SIG-M5 treated with dmso at 0.1 percent for 504 hours (cell line): Measurements from ENCODE around the gene TNFRSF14.

Experiments used
- DNase-seq: peaks from one replicate; lab custom pipeline; 2025; ENCODE audit not compliant: unreplicated experiment; lab: John Stamatoyannopoulos, UW

The TNFRSF14 gene

DNA sequence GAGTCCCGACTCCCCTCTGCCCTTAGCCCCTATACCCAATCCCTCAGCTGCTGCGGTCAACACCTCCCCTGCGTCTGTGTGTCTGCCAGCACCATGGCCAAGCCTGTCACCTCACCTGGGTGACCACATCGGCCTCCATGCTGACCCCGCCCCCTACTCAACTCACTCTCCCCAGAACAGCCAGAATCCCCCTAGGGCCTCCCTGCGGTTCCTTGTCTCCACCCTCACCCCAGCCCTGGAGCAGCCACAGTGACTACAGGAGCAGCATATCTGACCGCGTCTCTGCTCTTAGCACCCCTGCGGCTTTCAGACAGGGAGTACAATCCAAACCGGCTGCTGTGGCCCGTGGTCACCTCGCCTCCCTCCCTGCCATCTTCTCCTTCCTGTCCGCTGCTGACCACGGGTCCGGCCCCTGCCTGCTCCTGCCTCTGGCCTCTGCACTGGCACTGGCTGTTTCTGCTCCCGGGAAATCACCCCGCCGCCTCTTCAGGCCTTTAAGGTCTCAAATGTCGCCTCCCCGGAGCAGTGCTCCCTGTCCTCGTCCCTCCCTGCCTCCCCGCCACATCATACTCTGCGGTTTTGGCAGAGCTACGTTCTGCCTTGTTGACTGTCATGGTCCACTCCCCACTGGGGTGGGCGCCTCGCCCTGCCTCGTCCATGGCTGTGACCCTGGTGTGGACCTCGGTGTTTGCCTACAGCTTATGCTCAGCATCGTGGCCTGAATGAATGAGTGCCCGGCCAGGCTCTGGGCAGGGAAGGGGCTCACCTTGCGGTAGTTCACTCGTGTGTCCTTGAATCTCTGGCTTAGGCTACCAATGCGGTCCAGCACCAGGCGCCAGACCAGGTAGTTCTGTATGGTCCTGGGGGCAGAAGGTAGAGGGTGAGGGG lies 41.5 kb downstream of the TNFRSF14 start:
- no peak for DNase-seq

DNA sequence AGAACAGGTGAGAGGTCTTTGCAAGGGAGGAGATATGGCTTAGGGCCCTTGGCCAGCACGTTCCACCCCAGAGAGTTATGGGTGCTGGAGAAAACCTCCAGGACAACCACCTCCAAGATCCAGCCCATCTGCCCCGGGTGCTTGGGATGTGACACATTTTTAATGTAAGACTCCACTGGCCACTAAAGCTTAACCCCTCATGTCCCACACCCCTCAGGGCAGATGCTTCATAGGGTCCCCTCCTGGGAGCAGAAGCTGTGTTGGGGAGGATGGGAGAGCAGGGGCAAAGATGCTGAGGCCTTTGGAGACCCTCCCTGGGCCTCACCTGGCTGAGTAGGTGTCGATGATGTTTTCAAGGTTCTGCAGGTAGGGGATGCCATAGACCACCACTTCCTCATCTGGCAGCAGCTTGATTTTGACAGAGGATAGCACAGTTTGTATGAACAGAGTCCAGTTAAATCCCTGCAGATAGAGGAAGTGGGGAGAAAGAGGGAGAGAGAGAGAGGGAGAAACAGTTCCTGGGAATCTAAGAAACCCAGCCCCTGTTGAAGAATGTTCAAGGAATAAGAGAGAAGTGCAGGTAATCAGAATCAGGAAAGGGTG lies 42.3 kb downstream of the TNFRSF14 start:
- no peak for DNase-seq

DNA sequence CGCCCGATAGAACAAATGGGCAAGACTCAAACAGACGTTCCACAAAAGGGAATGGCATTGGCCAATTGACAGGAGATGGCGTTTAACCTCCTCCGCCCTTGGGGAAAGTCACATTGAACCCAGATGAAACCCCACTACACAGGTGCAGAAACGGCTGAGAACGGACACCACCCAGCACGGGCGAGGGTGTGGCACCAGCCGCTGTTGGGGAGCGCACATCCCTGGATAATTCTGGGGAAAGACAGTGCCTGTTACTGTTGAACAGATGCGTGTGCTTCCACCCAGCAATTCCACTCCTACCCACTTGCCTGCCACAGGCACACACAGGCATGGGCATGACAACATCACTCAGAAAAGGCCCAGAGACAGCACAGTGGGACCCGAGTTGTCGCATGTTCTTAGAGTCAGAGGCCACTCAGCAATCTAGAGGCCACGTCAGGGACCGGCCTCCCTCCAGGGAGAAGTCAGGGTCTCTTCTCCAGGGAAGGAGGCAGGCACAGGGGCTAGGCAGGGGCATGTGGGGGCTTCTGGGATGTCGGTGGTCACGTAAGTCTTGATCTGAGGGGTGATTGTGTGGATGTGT lies 45.6 kb downstream of the TNFRSF14 start:
- no peak for DNase-seq

DNA sequence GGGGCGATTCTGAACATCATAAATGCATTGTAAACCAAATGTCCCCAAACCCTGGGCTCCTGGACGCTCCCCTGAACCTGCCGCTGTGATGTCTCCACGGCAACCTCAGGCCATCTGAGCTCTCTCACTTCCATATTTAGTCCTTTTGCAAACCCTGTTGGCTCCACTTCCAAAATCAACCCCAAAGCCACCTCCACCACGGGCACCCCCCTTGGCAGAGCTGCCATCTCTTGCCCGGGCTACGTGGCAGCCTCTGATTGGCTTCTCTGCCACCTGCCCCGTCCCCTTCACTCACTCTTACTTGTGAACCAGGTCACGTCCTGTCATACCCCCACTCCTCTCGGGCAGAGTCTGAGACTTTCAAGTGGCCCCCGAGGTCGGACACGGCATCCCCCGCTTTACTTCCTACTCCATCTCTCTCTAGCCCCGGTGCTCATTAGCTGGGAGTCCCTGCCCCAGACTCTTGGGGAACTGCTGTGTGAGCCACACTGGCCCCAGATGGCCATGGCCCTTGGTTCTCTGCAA lies 46.2 kb downstream of the TNFRSF14 start:
- no peak for DNase-seq

DNA sequence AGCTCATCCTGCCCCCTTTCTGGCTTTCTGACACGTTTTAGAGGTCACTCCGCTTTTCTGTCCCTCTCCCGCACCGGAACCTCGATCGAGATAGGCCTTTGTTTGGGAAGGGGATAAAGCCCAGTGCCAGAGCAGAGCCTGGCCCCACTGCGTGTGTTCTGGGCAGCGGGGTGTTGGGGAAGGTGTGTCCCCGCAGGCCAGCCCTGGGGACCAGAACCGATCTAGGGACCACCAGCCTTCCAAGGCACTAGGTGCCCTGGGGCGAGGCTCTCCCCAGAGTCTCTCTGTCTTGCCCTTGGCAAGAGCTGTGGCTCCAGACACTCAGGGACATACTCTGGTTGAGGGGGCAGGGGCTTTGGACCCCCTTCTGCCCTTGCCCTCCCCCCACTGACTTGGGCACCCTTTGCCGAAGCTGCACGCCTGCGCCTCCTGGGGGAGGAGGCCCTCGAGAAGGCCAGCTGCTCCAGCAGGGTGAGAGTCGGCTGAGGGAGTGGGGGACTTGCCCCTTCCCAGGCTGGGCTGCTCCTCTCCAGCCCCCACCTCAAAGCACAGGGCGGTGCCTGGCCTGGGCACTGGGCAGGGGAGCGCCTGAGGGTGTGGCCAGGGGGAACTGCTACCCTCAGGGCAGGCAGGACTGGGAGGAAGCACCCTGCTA lies 46.8 kb downstream of the TNFRSF14 start:
- no peak for DNase-seq

DNA sequence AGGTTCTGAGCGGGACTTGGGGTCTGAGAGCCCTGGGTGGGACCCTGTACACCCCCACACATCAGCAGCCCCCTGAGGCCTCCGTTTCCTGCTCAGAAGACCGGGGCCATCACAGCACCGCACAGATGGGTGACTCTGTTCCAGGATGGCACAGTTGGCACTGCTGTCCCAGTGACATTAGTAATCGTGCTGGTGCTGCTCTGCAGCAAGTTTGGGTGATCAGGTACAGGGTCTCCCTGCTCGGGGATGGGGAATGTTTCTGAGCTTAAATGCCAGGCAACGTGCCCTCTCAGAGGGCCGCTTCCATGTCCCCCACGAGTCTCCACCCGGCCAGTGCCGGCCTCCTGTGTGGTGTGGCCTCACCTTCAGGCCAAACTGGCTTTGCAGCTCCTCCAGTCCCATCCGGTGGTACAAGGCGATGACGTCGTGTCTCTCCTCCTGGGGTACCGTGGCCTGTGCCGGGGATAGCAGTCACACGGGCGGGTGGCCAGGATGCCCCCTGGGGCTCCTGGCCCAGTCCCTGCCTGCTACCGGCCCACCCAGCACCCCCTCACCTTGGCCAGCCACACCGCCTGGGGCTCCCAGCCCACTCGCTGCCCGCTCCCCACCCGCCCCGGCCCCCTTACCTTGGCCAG lies 47.5 kb downstream of the TNFRSF14 start:
- DNase-seq = no peak

DNA sequence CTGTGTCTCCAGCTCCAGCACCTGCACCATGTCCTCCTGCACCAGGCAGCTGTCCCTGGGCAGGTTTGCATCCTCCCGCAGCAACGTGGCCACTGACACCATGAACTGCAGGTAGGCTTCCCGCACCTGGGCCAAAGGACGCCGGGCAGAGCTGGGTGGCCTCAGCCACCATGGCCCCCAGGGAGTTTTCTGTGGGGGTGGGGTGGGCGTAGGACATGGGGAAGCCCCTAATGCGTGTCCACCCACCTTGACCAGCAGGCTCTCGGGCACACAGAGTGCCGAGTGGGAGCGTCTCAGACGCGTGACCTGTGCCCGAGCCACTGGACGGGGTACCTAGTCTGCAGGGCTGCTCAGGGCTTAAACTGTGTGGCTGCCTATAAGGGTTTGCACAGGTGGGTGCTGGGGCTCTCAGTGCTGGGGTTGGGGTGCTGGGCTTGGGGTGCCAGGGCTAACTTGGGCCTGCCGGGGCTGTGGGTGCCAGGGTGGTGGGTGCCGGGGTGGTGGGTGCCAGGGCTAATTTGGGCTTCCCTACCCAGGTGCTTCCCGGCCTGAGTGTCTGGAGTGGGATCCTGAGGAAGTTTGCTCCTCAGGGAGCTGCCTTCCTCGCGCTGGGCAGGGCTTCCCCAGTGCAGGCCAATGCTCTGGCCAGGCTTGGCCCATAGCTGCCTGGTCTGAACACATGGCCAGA lies 48.1 kb downstream of the TNFRSF14 start:
- DNase-seq = no peak

DNA sequence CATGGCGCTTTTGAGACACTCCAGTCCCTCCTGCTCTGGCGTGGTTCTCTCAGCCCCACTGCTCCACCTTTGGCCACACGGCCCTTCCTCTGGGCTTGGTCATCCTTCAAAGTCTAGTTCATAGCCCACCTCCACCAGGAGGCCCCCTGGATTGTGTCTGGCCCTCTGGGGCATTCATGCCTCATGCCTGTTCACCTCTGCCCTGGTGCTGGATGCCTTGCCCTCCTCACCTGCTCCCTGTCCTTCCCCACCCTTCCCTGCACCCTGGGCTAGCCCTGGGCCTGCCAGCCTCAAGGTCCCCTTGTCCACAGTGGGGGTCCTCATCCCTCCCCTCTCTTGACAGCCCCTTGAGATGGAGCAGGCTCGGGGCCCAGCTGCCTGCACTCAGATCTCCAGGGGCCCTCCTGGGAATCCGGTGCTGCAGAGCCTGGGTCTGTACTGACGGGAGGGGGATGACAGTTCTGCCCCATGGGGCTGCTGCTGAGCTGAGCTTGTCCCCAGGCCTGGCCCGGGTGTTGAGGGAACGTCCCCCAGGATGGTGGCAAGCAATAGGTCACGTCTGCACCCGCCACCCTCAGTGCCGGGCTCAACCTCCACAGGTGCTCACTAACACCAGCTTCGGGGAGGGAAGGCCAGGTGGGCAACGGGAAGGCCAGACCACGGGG lies 48.8 kb downstream of the TNFRSF14 start:
- DNase-seq = no peak

DNA sequence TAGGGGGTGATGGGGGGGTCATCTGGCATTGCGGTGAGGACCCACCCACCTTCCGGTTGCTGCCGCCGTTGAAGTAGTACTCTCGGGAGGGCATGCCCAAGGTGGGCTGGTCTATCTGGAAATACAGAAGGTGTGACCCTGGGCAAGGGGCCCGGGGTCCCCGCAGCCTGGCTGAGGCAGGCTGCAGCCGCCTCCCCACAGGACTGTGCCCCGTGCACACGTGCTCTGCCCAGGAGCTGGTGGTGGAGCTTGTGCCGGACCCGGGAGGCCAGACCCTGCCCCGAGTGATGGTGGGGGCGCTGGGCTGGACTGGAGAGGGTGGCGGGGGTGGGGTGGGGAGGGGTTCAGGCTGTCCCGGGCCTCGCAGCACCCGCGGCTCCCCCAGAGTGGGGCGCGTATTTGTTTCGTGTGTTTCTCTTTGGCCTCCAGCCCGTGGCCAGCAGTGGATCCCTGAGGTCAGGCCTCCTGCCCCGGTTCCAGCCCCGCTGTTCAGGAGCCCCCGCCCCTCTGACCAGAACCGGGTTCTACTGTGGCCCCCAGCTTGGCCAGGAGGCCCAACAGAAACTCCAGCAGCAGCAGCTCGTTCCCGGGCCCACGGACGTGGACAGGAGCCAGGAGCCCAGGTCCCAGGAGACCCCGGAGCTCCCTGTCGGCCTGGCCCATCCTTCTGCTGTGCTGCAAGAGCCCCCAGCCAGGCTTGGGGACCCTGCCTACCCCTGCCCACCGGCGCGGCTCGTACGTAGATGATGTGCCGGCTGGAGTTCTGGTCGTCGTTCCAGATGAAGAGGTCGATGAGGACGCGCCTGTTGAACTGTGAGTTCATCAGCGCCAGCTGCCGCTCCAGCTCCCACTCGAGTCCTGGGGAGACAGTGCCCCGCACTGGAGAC lies 49.6 kb downstream of the TNFRSF14 start:
- no peak for DNase-seq

DNA sequence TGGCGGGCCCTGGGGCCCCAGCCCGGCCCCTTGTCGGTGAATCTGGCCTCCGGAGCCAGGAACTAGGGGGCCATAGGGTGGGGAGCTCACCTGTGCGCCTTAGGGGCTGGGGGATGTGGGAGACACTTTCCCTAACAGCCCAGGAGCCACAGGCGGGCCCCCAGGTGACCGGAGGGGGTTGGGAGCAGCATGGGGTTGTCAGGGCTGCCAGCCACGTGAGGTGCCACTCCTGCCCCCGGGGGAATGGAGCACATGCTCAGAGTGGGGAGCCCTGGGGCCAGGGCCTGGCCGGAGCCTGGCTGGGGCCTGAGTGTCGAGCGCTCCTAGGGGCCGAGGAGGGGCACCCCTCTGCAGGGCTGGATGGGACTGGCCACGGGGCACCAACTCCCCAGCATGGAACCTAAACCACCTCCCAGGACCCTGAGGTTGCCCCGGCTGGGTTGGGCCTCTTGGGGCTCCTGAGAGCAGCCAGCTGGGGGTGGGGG lies 50.3 kb downstream of the TNFRSF14 start:
- no peak for DNase-seq

DNA sequence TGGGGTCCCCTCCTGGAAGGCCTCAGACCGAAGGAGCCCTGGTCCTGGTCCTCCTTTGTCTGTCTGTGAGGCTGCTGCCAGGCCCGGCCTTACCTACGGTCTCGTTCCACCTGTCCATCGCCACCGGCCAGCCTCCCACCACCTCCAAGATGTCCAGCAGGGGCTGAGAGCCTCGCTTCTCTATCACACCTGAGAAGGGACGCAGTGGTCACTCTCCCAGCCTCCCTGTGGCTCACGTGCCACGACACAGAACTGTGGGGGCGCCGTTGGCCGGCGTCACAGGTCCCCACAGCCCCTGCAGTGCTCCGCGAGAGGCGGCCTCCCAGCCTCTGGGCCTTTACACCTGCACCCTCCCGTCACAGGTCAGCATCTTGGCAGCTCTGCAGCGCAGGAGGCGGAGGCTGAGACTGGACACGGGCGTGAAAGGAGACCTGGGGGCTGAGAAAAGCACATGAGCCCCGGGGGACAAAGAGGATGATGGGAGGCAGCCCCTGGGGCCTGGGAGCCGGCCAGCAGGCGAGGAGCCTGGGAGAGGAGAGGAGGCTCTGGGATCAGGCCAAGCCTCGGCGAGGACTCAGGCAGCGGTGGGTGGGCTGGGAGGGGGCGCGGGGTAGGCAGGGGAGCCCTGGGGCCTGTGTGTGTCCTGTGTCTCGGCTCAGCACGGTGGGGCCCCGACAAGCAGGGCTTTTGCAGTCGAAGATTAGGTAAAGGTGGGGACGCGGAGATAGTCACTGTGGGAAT lies 50.9 kb downstream of the TNFRSF14 start:
- DNase-seq = no peak

DNA sequence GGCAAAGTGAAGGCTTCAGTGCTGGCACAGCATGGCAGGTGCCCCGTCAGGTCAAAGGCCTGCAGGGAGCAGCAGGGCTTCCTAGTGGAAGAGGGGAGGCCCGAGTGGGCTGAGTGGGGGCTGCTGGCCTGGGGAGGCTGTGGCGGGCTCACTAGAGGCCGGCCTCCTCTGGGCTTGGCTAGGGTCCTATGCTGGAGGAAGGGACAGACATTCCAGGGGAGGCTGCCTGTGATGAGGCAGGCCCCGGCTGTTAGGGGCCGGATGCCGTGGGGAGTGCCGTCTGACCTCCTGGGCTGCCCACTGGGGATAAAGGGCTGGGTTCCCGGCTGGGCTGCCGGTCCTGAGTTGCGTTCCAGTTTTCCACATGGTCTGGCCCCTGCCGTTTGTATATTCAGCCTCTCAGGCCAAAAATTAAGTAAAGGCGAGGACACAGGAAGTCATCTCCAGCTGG lies 51.5 kb downstream of the TNFRSF14 start:
- DNase-seq = no peak

DNA sequence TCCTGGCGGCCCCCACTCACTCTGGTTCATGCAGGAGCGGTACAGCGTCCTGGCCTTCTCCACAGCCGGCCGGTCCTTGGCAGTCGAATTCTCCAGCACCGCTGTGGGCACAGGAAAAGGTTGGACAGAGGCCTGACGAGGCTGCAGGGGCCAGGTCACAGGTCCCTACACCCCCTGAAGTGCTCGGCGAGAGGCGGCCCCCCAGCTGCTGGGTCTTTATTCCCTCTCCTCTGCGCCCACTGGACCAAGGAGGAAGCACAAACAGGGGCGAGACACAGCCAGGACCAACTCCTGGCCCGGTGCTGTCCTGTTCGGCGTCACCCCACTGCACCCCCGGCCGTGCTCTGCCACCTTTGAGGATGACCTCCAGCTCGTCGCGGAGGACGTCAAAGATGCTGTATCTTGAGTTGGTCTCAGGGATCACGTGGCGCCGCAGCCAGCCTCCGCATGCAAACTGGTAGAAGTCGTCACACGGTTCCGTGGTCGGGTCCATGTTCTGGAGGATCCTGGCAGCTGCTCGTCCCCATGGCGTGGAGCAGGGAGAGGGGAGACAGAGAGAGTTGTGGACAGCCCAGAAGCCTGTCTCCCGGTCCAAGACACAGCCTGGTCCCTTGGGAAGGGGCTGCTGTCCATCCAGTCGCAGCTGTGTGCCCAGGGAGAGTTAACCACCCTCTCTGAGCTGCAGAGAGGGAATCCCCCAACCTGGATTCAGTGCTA lies 53.3 kb downstream of the TNFRSF14 start:
- no peak for DNase-seq

DNA sequence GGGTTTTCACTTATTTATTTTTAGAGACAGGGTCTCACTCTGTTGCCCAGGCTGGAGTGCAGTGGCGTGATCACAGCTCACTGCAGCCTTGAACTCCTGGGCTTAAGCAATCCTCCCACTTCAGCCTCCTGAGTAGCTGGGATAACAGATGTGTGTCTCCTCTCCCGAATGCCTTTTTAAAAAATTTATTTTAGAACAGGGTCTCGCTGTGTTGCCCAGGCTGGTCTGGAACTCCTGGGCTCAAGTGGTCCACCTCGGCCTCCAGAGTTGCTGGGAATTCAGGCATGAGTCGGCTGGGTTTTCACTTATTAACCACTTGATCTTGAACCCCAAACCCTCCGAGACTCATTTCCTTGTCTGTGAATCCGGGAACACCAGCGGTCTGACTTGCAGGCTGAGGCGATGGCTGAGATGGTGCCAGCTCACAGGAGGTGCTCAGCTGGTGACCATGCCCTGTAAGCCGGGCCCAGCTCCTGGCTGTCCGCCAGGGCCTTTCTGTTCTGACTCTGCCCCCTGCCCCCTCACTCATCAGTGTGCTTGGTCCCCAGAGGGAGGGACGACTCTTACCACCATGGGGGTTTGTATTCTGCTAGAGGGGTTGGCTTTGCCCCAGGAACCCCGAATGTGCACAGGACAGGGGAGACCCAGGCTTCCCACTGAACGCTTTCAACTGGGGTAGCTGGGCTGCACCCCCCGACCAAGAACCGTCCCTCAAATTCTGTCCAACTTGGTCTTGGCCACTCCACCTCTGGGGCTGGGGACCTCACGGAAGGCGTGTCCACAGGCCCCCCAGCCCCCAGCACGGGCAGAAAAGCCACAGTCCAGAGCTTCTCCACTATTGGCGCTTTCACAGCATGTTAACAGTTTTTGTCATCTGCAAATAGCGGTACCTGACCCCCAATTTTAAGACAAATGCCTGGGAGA lies 54.1 kb downstream of the TNFRSF14 start:
- DNase-seq = no peak

DNA sequence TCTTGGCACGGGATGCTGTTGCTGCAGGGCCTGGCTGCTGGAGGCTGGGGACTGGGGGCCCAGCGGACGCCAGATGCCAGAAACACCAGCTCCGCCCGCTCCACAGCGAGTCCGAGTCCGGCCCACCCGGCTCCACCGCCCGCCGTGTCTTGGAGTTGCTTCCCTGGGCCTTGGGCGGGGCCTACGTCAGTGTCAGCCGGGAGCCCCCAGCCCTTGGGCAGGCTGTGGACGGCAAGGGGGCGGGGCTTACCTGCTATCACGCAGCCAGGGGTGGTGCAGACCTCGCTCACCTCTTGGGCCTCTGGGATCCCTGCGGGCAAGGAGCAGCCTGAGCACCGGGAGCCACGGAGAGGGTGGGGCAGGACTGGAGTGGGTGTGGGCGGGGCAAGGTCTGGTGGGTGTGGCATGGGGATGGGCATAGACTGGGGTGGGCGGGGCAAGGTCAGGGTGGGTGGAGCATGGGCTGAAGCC lies 54.9 kb downstream of the TNFRSF14 start:
- DNase-seq = no peak
